HG03095 (cell line): ENCODE results near the gene RPUSD3.

Experiments used
- ATAC-seq: cut with Tn5 transposase; IDR thresholded peaks from one replicate; pipeline ENCODE4 v1.9.1; 2021; ENCODE audit warnings: moderate library complexity; ENCODE audit not compliant: unreplicated experiment

Gene RPUSD3

GRCh38 chr3:9834520-9835380 is 9.1 kb downstream of the RPUSD3 start:
- no peak for ATAC-seq

- no peak for ATAC-seq
Measured at GRCh38 chr3:9833078-9833477, 10.7 kb downstream of the RPUSD3 start.

GRCh38 chr3:9831253-9831652 is 12.6 kb downstream of the RPUSD3 start:
- no peak for ATAC-seq

GRCh38 chr3:9828801-9829755 is 14.7 kb downstream of the RPUSD3 start:
- no peak for ATAC-seq

- ATAC-seq = no peak
Measured at GRCh38 chr3:9826815-9827573, 16.8 kb downstream of the RPUSD3 start.

- ATAC-seq = no peak
Measured at GRCh38 chr3:9825451-9826040, 18.3 kb downstream of the RPUSD3 start.

GRCh38 chr3:9820946-9821345 is 22.9 kb downstream of the RPUSD3 start:
- ATAC-seq = no peak

- no peak for ATAC-seq
Measured at GRCh38 chr3:9820543-9820942, 23.3 kb downstream of the RPUSD3 start.

- ATAC-seq = no peak
Measured at GRCh38 chr3:9818666-9819335, 25.0 kb downstream of the RPUSD3 start.

GRCh38 chr3:9817436-9817835 is 26.4 kb downstream of the RPUSD3 start:
- no peak for ATAC-seq

GRCh38 chr3:9815986-9816385 is 27.8 kb downstream of the RPUSD3 start:
- no peak for ATAC-seq

- no peak for ATAC-seq
Measured at GRCh38 chr3:9812870-9813483, 30.8 kb downstream of the RPUSD3 start.

GRCh38 chr3:9810846-9811245 is 33.0 kb downstream of the RPUSD3 start:
- no peak for ATAC-seq

- ATAC-seq = no peak
Measured at GRCh38 chr3:9810433-9810770, 33.4 kb downstream of the RPUSD3 start.

GRCh38 chr3:9809615-9810432 is 34.0 kb downstream of the RPUSD3 start, which contains the start of gene TTLL3:
TSS of gene TTLL3 (plus strand) at chr3:9810262. CDS start at chr3:9810662, 400 bp downstream.
- no peak for ATAC-seq

GRCh38 chr3:9809239-9809614 is 34.6 kb downstream of the RPUSD3 start:
- no peak for ATAC-seq

GRCh38 chr3:9808345-9809037 is 35.3 kb downstream of the RPUSD3 start:
- ATAC-seq = no peak

- ATAC-seq = no peak
Measured at GRCh38 chr3:9807981-9808344, 35.8 kb downstream of the RPUSD3 start.
